ENCODE measurements around the gene DTX1. TPM values are rescaled to one million over a fixed set of nuclear protein-coding genes. Genes with fewer than 3 reads are reported as not detected.

Gene DTX1
- total RNA-seq, 1 donor from 2014 or later: 1.8 TPM

DNA sequence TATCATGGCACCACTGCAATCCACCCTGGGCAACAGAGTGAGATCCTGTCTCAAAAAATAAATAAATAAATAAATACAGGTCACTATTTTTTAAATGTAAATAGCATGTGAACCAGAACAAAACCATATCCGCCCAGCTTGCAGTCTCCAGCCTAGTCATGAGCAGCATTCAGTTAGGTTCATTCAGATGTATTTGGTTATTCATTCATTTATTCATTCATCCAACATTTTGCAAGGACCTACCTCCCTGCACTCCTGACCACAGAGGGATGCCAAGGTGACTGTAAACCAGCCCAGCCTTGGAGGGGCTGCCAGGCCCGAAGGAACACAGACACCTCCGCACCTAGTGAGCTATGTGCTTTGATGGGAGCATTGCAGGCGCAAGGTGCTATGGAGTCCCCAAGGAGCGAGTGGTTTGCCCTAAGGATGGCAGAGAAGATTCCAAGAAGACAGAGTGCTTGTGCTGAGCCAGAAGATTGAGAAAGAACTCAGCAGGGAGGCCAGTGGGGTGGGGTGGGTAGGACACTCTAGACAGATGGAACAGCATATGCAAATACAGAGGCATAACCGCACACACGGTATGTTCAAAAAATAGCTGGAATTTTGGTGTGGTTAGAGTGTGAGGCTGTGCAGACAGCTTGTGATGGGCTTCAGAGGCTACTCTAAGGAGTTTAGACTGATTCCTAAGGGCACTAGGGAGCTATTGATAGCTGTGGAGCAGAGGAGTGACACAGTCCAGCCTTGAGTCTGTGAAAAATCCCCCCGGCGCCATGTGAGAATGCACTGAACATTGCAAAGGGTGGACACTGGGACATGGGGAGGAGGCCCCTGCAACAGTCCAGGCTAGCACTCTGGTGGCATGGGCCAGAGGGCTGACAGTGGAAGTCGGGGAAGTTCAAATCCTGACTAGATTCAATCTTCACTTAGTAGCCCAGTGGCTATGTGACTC lies 11.7 kb downstream of the DTX1 start:
- Mint-ChIP-seq H3K4me1 (ENCODE audit: low read depth) (peaks cover 10% of the 10 kb centered on the region), H3K27ac (no peak overlapping the region)

DNA sequence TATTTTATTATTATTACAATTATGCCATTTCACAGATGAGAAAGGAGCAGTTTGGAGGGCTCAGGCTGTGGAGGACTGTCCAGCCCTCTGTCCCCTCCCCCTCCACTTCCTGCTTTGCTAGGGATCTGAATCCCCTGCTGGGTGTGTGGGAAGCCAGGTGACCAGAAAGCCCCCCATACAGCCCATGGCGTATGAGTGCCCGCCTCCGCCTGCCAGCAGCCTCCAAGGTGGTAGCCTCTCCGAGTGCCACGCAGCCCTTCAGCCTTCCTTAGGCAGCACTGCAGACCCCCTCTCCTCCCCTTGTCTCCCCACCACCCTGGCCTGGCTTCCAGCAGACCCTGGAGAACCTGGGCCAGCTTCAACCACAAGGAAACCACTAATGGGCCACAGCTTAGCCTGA lies 12.6 kb downstream of the DTX1 start:
- no peaks in the 10 kb centered on the region for H3K9me3 Mint-ChIP-seq (ENCODE audit: low read depth)
- TF ChIP-seq CTCF (IDR thresholded peaks at IDR 0.05; ENCODE audit: unreplicated experiment): no peak
- no peak overlapping the region for H3K27ac Mint-ChIP-seq
- no peak for DNase-seq (ENCODE audit: low spot score, unreplicated experiment)
- H3K4me3 Mint-ChIP-seq (ENCODE audit: low read depth): no peak overlapping the region
- no peaks in the 10 kb centered on the region for H3K36me3 Mint-ChIP-seq (ENCODE audit: insufficient read depth)
- H3K27me3 Mint-ChIP-seq: peaks cover 10% of the 10 kb centered on the region
- H3K4me1 Mint-ChIP-seq (ENCODE audit: low read depth): peaks cover 10% of the 10 kb centered on the region

More for the DNA sequence above, 11.7 kb downstream of the DTX1 start:
- no peak for DNase-seq (ENCODE audit: low spot score, unreplicated experiment)
- no peaks in the 10 kb centered on the region for H3K9me3 Mint-ChIP-seq (ENCODE audit: low read depth)
- peaks cover 7% of the 10 kb centered on the region for H3K27me3 Mint-ChIP-seq
- H3K36me3 Mint-ChIP-seq (ENCODE audit: insufficient read depth): no peaks in the 10 kb centered on the region
- H3K4me3 Mint-ChIP-seq (ENCODE audit: low read depth): no peak overlapping the region
- TF ChIP-seq CTCF (IDR thresholded peaks at IDR 0.05; ENCODE audit: unreplicated experiment): no peak

- H3K27ac Mint-ChIP-seq: no peak overlapping the region
- H3K27me3 Mint-ChIP-seq: peaks cover 10% of the 10 kb centered on the region
- H3K36me3 Mint-ChIP-seq (ENCODE audit: insufficient read depth): no peaks in the 10 kb centered on the region
- peaks cover 10% of the 10 kb centered on the region for H3K4me1 Mint-ChIP-seq (ENCODE audit: low read depth)
- no peak for TF ChIP-seq CTCF (IDR thresholded peaks at IDR 0.05; ENCODE audit: unreplicated experiment)
- no peak overlapping the region for H3K4me3 Mint-ChIP-seq (ENCODE audit: low read depth)
- no peak for DNase-seq (ENCODE audit: low spot score, unreplicated experiment)
- no peaks in the 10 kb centered on the region for H3K9me3 Mint-ChIP-seq (ENCODE audit: low read depth)
These were observed 13.2 kb downstream of the DTX1 start for GRCh38 chr12:113069751-113070116.

DNA sequence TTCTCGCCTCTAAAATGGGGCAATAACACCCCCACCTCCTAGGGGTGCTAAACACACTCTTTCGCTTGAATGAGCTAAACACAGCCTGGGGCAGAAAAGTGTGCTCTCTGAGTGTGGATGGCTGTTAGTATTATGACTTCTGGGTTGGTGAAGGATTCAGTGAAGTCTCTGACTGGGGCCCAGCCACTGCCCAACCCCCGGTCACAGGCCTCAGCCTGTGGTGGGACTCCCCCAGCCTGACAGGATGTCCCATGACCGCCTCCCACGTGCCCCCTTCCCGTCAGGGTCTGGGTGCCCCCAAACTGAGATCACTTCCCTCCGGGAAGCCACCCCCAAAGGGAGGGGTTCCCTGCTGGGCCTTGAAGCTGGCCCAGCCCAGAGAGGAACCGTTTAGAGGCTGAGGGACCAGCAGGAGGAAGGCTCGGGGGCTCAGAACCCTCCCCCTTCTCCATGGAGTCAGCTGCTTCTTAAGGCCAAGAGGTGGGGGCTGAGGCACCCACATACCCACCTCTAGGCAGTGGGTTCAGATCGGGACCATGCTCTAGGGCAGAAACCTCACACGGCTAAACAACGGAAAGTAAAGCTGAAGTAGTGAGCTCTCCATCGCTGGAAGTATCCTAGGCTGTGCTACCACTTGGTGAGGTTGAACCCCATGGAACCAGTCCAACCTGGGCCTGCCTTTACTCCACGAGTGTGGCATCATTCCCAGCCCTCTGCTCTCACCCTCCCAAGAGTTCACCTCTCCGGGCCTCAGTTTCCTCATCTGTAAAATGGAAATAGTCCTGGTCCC lies 13.8 kb downstream of the DTX1 start:
- H3K27ac Mint-ChIP-seq: no peak overlapping the region
- no peaks in the 10 kb centered on the region for H3K36me3 Mint-ChIP-seq (ENCODE audit: insufficient read depth)
- no peak overlapping the region for H3K4me3 Mint-ChIP-seq (ENCODE audit: low read depth)
- TF ChIP-seq CTCF (IDR thresholded peaks at IDR 0.05; ENCODE audit: unreplicated experiment): no peak
- no peak for DNase-seq (ENCODE audit: low spot score, unreplicated experiment)
- H3K4me1 Mint-ChIP-seq (ENCODE audit: low read depth): peaks cover 10% of the 10 kb centered on the region
- H3K27me3 Mint-ChIP-seq: peaks cover 13% of the 10 kb centered on the region
- H3K9me3 Mint-ChIP-seq (ENCODE audit: low read depth): no peaks in the 10 kb centered on the region

Measured in progenitor cell of endocrine pancreas (in vitro differentiated cells).